ENCODE results near the gene TOGARAM2.

The TOGARAM2 gene

DNA sequence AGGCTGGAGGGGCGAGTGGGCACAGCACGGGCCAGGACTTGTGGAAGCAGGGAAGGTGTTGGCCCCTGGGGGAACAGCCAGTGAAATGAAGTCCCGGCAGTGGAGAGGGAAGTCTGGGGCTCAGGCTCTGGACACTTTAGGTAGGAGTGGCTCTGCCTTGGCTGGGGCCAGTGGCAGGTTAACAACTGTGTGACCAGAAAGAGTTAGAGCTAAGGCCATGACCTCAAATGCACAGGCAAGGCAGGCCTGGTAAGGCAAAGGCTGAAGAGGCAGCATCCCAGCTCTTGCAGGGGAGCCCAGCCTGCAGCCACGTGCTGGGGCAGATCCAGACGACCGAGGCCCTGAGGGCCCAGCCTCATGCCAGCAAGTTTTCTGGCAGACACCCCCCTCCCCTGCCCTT, 71.7 kb downstream of the TOGARAM2 start:
- DNase-seq (ENCODE audit: low read depth in 1 of 2, low spot score in 1 of 2), result no peak

DNA sequence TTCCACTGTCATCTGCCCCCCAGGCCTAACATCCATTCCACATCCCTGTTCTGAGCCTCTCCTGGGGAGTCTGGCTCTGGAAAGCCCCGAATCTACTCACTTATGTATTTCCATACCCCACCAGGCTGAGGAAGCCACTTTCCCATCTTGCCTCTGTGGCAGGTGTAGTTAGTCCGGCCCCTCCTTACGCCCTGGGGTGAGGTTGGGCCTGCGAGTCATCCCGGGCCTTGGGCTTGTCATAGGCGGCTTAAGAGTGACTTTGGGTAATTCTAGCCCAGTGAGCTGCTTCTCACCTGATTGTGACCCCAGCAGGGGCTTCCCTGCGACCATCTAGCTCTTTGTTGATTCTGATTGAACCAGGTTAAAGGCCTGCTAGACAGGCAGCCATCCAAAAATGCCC, 72.1 kb downstream of the TOGARAM2 start:
- no peak for DNase-seq (ENCODE audit: low read depth in 1 of 2, low spot score in 1 of 2)

DNA sequence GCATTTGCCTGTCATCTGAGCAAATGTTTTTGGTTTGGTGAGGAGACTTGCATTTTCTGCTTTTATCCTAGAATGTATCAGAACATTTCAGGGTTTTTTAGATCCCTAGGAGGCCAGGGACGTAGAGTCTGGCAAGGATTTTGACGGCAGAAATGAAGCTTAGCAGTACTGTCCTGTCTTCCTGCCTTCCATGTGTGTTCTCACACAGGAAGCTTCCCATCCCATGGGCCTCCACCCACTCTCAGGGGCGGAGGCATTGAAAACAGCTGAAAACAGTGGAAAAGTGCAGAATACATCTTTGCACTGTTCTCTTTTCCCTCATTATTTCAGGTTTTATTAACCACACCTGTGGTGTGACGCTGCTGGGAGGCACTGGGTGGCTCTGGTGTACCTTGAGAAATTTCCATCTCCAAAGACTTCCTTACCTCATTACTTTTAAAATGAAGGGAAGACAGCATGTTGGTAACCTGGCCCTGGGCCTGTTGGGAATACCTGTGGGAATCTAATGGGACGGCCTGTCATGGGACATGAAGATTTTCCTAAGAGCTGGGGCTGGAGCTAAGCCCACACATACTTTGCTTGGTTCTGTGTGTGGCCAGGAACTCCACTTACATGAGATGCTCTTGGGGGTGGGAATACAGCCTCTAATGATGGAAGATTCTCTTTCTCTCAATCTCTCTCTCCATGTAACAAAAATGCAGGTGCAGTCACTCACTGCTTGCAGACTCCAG, 72.7 kb downstream of the TOGARAM2 start:
- DNase-seq (ENCODE audit: low read depth in 1 of 2, low spot score in 1 of 2), result no peak

DNA sequence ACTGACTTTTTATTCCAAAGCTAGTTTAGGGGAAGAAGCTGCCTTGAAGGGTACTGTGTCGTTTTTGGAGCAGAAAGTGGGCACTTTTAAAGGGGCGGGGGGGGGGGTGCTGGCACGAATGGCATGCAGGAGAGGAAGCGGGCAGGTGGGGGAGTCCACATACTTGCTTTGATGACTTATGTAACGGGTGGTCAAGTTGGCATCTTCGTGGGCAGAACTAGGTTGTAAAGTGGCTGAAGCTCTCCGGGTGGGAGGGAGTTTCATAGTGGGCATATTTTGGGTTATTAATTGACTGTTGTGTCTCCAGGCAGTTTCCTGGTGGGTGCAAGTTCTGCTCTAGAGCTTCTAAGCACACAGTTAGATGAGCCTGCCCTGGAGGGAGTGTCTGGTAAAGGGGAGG, 73.3 kb downstream of the TOGARAM2 start:
- no peak for DNase-seq (ENCODE audit: low read depth in 1 of 2, low spot score in 1 of 2)

DNA sequence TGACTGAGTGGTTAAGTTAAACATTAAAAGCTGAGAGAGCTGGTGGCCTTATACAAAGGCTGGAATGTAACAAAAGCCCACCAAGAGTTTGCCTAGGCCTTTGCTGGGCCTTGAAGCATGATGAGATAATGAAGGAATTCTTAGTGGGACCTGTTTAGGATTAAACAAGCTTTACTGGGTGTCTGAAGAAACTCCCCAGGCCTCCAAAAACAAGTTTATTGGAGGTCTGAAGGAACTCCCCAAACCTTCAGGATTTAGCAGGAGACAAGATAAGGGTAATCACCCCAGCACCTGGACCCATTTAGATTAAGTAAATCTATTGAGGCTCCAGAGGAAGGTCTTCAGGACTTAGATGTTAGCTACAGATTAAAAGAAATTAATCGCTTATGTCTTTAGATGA, 74.5 kb downstream of the TOGARAM2 start:
- no peak for DNase-seq (ENCODE audit: low read depth in 1 of 2, low spot score in 1 of 2)

DNA sequence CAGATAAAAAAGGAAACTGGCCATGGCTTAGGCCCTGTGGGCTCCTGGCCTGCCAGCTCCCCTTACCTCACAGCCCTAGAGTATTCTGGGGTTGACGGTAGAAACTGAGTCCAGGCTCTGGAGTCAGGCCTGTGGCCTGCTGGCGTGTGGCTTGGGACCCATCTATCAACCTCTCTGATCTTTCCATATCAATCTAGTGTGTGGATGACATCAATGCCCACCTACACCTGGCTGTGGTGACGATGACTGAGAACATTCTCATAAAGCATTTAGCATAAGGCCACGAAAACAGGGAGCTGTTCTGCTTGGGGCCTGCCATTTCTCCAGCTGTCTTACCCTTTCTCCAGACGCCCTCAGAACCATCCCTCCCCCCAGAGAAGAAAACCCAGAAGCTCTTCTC, 75.4 kb downstream of the TOGARAM2 start:
- no peak for DNase-seq (ENCODE audit: low read depth in 1 of 2, low spot score in 1 of 2)

DNA sequence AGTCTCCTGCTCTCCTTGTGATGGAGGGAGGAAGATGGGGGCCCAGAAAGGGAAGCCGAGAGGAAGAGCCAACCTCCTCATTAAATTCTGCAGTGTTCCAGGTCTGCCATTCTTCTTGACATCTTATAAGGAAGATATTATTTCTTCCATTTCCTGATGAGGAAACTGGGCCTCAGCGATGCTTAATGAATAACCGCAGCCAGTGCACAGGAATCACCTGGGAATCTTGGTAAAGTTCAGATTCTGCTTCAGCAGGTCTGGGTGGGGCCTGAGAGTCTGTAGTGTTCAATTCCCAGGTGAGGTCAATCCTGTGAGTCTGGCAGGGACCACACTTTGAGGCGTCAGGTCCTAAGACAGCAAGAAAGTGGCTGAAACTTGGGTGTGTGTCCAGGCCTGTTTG, 75.9 kb downstream of the TOGARAM2 start:
- no peak for DNase-seq (ENCODE audit: low read depth in 1 of 2, low spot score in 1 of 2)

DNA sequence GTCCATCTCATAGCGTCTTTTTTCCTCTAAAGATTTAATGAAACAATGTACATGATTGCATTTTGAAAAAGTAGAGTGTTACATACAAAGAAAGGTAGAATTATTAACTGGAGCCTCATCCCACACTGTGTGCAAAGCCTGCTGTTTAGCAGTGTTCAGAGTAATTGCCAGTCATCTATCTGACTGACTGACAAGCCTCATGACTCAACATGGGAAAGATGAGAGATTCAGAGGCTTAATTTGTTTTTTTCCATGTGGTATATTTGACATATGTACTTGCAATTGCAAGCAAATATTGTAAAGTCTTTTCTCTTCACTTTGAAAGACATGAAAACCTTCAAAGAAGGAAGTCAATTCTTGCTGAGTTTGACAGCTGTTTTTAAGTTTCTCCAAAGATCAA, 78.5 kb downstream of the TOGARAM2 start:
- DNase-seq (ENCODE audit: low read depth in 1 of 2, low spot score in 1 of 2), result no peak

DNA sequence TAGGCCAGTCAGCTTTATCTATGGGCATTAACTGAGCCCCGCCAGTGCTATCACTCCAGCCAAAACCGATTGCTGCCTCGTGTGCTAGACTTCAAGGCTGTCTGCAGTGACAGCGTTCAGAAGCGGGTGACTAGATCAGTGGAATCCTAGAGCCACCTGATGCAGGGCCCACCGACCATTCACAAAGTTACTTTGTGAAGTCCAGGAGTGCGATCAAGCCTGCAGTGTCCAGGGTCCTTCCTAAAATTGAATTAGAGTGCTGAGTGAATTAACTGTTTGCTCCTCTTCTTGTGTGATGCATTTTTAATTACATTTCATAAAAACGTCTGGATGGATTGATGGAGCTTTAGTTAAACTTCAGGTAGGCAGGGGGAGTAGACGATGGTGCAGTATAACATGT, 79.3 kb downstream of the TOGARAM2 start:
- DNase-seq (ENCODE audit: low read depth in 1 of 2, low spot score in 1 of 2), result no peak

DNA sequence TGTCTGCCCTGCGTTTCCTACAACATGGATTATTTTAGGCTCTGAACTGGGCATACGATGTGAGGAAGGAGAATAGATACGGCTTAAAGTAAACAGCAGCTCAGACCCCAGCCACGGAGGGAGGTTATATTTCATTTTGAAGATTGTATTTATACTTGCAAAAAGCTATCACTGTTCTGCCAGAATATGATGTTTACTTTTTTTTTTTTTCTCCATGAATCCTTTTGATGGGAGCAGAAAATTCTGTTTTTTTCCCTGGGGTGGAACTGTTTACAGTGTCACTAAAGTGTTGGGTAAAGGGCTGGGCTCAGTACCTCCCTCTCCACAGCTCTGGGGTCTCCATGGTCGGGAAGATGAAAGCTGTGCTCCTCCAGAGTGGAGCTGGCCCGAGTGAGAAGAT, 80.1 kb downstream of the TOGARAM2 start:
- DNase-seq (ENCODE audit: low read depth in 1 of 2, low spot score in 1 of 2), result no peak

DNA sequence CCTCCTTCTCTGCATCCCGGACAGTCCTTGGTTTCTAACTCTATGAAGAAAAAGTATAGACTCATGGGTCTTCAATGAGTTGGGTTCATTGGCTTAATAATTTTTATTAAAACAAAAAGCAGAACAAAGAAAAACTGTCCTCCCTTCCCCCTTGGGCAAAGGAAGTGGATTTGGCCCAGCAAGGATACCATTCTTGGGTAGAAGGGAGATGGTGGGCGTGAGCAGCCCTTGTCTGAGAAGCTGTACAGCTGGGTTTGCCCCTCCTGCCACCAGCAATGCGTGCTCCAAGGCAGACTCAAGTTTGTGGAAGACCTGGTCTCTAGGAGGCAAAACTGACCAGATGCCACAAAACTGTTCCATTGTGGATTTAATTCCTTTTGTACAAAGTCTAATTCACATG, 80.5 kb downstream of the TOGARAM2 start:
- no peak for DNase-seq (ENCODE audit: low read depth in 1 of 2, low spot score in 1 of 2)

DNA sequence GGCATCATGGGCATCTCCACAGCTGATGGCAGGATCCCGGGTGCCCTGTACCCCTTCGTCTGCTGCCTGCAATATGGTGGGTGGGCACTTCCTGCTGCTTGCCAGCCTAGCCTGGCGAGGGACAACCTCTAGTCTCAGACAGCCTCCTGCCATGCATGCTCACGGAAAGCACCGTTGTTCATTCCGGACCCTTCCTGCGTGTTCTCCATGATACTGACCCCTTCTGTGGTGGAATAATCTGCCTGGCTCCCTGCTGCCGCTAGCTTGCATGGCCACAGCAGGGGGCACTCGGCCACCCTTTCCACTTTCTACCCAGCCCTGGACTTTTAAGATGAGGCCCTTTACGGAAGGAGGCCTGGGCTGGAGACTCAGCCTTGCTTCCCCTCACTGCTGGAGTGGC, 81.3 kb downstream of the TOGARAM2 start:
- DNase-seq (ENCODE audit: low read depth in 1 of 2, low spot score in 1 of 2), result no peak

DNA sequence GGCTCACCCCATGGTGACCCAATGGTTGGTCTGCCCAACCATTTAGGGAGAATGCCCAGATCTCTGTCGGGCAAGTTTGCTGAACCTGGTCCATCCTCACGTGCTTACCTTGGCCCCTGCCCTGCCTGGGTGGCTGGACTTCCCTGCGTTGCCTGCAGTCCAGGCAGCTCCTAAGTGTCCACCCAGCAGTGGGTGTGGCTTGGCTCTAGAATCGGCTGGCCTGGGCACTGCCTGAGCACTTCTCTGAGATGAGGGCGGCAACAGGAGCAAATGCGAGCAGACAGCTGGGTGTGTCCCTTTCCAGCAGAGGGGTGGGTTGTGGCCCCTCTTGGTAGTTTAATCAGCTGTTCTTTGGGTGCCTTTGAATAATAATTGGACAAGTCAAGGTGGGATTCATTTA, 82.0 kb downstream of the TOGARAM2 start:
- DNase-seq (ENCODE audit: low read depth in 1 of 2, low spot score in 1 of 2), result no peak

DNA sequence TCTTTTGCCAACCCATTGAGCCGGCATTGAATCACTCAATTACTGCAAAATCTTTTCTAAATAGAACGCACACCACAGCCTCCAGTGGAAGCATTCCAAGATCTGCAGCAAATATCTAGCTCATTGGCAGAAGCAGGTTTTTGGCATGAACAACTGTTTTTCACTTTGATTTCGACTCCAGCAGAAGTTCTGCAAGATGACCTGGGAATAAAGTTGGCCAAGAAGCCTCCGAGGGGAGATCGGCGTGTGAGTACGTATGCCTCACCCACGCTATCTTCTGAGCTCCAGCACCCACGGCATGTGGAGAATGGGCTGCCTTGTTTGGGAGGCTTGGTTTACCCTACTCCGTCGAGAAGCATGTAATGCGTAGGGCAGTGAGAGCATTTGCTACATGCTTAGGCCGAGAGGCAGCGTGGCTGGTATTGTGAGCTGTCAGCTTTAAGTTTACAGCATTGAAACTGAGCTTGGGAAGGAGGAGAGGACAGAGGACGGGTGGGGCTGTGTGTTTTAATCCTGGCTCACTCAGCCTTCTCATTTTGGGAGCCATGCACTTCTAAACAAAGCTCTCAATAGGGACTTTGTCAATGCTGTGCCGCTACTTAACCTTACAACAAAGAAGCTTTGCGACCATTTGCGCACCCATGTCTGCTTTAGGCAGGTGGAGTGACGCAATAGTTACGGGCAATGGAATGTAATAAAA, 82.7 kb downstream of the TOGARAM2 start:
- no peak for DNase-seq (ENCODE audit: low read depth in 1 of 2, low spot score in 1 of 2)

DNA sequence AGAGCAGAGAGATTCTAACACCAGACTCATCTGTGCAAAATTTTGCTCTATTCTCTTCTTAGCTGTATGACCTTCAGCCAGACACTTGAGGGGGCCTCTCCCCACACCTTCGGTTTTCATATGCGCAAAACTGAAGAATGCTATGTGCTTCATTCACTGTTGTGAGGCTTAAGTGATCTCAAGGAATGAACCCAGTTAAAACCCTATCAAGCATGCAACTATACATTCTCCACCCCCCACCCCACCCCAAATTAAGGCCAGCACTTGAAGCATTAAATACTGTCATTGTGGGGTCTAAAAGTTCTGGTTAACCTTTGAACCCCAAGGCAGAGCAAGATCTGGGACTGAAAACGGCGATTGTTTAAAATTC, 83.2 kb downstream of the TOGARAM2 start:
- no peak for DNase-seq (ENCODE audit: low read depth in 1 of 2, low spot score in 1 of 2)

DNA sequence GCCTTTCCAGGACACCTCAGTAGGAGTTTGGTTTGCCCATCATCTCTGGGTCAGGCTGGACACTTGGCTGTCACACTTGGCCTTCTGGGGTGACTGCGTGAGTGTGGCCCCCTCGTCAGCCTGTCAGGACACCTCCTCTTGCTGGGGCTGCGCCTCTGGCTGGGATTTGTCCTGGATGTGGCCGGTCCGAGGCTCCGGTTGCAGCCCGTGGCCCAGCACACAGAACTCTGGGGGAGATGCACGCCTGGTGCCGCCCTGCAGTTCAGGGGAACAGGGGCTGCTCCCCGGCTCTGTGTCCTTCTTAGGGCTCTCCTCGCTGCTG, 83.6 kb downstream of the TOGARAM2 start:
- no peak for DNase-seq (ENCODE audit: low read depth in 1 of 2, low spot score in 1 of 2)

DNA sequence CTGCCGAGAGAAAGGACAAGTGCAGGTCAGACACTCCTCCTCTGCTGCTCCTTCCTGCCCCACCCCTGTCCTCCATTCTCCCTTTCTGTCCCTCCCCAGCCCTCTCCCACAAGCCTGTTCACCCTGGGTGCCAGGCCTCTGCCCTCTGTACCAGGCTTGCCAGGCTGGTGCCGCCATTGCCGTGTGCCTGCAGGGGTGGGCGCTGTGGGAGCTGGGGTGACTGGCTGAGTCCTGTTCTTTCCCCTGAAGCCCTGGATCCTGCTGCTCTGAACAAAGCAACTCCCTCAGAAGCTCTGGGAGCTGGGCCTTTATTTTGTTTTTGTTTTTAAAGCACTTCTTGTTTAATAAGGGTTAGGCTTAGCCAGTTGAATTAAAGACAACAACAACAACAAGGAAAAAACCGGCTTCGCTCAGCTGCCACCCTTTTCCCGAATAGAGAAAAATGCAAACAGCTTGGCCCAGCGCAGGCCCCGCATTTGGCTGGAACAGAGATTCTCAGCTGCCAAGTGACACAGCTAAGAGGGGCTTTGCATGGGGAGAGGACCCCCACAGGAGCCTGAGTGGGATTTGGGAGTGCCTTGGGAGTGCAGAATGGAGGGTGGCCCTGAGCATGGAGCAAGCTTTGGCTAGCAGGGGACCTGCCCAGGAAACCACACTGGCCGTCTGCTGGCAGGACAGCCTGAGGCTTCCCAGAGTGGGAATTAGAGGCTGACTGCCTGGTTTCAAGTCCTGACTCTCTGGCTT, 84.1 kb downstream of the TOGARAM2 start:
- DNase-seq (ENCODE audit: low read depth in 1 of 2, low spot score in 1 of 2), result no peak

DNA sequence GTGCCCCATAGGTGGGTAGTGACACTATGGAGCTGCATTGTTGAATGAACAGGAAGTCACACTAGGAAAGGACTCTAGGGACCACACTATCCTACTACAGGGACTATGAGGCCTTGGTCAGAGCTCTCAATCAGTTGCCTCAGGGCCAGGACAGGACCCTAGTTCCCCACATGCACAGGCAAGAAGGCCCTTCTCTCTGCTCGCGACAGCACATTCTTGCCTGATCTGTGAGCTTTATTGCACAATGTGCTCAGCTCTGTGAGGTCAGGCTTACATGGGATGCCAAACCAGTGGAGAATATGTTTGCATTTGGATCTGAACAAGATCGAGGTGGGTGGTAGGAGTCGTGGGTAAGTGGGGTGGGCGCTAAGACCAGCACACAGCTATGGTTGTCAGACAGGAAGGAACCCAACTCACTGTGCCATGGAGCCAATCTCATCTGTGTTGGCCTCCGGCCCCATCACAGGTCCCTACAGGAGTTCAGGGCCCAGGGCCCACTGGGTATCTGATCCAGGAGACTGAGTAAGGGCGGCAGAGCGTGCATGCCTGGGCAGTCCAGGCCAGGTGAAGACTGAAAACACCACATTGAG, 85.3 kb downstream of the TOGARAM2 start:
- no peak for DNase-seq (ENCODE audit: low read depth in 1 of 2, low spot score in 1 of 2)

DNA sequence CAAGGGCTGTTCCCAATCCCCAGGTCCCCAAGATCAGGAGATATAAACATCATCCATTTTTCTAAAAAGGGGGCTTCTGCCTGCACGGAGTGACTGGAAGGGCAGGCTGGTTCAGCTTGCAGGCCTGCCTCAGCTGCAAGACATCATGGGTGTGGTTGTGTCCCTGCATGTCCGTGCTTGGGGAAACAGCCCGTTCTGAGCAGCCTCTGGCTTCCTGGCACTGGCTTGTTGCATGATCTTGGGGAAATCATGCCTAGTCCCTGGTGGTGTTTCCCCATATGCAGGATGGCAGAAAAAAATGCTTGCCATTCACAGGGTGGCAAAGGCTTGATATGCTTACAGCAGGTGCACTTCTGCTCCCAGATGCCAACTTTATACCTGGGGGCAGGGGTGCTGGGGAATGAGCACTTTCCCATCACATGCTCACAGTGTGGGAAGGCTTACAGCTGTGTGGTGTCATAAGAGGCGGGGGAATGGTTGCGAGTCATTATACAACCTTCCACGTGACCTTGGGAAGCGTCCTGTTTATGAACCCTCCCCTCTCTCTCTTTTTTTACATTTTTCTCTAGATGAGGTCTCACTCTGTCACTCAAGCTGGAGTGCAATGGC, 86.0 kb downstream of the TOGARAM2 start:
- DNase-seq (ENCODE audit: low read depth in 1 of 2, low spot score in 1 of 2), result no peak

DNA sequence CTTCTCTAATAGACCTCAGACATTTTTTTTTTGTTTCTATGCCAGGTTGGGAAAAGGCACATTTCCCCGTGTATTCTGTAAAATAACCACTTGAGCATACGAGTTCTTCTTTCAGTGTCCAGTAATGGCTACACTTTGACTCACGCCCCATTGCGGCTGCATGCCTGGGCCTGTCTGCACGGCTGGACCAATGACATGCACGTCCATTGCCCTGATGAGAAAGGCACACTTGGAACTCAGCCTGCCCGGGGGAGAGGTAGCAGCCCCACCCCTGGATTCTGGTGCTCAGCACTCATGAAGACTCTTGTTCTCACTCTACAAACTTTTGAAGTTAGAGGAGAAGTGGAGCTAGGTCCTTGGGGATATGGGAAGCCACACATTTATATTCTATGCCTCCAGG, 87.4 kb downstream of the TOGARAM2 start:
- DNase-seq (ENCODE audit: low read depth in 1 of 2, low spot score in 1 of 2), result no peak

DNA sequence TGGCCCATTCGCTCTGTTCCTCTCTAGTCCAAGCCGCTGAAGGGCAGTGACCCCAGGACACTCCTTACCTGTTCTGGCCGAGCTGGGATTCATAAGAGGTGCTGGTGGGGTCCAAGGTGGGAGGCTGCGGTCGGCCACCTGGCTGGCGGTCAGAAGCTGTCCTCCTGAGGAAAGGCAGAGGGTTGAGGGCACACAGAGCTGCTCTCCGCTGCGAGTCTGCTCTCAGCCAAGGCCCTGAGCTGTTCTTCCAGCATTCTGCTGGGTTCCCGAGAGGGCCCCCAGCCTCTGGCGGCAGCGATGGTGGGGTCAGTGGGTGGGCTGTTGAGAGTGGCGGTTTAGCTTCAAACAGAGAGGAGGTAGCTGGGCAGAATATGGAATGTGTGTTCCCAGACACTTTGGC, 89.4 kb downstream of the TOGARAM2 start:
- no peak for DNase-seq (ENCODE audit: low read depth in 1 of 2, low spot score in 1 of 2)
